NCI-H146 treated with DMSO at 0.1 percent for 48 hours (cell line): Measurements from ENCODE around the gene ACSF3.
A peak's percentile ranks its signal among the peaks of the same experiment; 100 is the strongest.
"Not testable (repeated sequence)": the region's sequence is repeated elsewhere in the genome, so short reads cannot be mapped to it uniquely, and the experiment has no call there.

ENCODE experiments used
- DNase-seq: peaks from one replicate; lab custom pipeline; 2025; ENCODE audit not compliant: unreplicated experiment; lab: John Stamatoyannopoulos, UW

Gene ACSF3

DNA sequence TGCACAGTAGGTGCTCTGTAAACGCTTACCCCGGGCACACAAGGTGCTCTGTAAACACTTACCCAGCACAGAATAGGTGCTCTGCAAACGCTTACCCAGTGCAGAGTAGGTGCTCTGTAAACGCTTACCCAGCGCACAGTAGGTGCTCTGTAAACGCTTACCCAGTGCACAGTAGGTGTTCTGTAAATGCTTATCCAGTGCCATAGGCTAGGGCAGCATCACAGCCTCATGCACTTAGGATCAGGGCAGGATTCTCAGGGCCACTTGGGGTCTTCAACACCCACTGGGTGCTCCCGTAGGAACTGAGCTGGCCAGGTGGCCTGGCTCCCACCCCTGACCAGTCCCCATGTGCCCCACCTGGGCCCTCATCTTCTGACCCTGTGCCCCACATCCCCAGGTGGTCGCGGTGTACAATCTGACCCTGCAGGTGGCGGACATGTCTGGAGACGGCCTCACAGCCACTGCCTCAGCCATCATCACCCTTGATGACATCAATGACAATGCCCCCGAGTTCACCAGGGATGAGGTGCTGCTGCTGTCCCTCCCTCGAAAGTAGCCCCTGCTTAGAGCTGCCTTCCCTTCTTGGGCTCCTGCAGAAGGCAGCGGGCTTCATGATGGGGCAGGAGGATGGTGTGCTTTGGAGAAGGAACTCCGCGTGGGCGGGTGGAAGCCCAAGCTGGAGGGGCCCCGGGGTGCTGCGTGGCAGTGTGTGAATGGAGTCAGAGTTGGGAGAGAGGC, 93.5 kb downstream of the ACSF3 start:
- DNase-seq: no peak

DNA sequence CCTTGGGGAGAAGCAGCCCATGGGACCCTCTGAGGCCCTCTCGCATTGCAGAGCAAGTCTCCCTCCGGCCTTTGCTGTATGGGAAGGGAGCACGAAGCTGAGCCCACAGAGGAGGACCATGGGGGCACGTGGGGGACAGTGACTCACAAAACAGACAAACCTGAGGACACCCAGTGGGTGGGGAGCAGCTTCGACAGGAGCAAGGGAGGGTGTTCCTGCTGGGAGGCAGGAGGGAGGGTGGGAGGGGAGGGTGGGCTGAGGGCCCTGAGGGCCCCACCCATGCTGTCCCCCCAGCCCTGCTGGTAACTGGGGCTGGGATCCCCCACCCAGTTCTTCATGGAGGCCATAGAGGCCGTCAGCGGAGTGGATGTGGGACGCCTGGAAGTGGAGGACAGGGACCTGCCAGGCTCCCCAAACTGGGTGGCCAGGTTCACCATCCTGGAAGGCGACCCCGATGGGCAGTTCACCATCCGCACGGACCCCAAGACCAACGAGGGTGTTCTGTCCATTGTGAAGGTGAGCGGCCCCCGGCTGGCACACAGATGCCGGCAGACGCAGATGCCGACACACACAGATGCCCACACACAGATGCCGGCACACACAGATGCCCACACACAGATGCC, 94.2 kb downstream of the ACSF3 start:
- DNase-seq: no peak

DNA sequence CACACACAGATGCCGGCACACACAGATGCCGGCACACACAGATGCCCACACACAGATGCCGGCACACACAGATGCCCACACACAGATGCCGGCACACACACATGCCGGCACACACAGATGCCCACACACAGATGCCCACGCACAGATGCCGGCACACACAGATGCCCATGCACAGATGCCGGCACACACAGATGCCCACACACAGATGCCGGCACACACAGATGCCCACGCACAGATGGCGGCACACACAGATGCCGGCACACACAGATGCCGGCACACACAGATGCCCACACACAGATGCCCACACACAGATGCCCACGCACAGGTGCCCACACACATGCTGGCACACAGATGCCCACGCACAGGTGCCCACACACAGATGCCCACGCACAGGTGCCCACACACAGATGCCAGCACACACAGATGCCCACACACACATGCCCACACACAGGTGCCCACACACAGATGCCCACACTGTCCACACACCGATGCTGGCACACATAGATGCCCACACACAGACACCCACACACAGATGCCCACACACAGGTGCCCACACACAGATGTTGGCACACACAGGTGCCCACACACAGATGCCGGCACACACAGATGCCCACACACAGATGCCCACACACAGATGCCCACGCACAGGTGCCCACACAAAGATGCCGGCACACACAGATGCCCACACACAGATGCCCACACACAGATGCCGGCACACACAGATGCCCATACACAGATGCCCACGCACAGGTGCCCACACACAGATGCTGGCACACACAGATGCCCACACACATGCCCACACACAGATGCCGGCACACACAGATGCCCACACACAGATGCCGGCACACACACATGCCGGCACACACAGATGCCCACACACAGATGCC, 95.1 kb downstream of the ACSF3 start:
- not testable (repeated sequence) for DNase-seq

DNA sequence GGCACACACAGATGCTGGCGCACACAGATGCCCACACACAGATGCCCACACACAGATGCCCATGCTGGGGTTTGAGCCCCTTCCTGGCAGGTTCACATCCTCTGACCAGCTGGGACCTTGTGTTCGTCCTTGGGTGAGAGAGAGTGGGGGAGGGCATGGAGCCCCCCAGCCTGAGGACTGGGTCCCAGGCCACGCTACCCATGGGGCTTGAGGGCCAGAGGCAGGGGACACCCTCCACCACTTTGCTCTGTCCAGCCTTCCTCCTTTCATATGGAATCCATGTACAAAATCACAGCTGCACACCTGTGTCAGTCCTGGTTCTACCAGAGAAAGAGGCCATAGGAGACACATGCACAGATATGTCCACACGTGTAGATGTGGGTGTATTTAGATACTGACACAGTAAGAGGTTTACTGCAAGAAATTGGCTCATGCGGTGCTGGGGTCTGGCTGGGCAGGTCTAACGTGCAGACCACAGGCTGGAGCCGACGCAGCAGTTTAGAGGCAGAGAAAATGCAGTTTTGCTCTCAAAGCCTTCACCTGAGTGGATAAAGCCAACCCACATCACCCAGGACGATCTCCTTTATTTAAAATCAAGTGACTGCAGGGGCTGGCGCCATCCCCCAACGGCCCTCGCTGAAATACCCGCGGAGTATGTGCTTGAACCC, 95.8 kb downstream of the ACSF3 start:
- DNase-seq: no peak

DNA sequence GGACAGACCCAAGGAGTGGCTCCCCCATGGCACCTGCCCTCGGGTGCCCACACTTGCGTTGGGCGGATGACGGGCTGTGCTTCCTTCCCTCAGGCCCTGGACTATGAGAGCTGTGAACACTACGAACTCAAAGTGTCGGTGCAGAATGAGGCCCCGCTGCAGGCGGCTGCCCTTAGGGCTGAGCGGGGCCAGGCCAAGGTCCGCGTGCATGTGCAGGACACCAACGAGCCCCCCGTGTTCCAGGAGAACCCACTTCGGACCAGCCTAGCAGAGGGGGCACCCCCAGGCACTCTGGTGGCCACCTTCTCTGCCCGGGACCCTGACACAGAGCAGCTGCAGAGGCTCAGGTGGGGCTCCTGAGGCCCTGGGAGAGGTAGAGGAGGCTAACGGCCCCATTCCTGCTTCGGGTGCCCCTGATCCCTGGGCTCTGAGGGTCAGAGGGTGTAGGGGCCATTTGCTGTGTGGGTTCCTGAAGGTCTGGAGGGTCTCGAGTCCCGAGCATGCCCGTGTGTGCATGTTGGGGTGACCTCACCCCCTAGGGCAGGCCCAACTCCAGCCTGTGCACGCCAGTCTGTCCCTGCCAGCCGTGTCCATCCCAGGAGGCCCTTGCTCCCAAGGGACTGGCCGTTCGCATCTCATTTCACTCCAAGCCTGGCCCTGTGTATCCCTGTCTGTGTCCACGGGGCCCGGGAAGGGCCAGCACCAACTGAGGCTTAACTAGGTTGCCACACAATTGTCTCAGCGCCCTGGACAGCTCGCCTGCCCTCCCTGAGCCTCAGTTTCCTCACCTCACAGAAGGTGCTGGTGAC, 96.7 kb downstream of the ACSF3 start:
- DNase-seq: no peak

DNA sequence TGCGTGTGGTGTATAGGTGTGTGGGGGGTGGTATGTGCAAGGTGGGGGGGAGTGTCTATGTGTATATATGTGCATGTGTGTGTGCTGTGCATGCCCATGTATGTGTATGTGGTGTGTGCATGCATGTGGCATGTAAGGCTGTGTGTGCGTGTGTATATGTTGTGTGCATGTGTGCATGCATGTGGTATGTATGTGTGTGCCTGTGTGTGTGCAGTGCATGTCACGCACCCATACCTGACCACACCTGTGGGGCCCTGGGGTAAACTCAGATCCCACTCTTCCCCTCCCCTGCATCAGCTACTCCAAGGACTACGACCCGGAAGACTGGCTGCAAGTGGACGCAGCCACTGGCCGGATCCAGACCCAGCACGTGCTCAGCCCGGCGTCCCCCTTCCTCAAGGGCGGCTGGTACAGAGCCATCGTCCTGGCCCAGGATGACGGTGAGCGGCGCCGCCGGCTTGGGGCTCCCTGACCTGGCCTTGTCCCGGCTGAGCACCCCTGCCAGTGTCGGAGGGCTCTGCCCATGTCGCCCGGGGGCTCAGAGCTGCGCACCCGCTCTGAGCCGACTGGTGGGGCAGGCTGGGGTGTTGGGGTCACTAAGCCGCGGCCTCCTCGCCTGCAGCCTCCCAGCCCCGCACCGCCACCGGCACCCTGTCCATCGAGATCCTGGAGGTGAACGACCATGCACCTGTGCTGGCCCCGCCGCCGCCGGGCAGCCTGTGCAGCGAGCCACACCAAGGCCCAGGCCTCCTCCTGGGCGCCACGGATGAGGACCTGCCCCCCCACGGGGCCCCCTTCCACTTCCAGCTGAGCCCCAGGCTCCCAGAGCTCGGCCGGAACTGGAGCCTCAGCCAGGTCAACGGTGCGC, 97.6 kb downstream of the ACSF3 start:
- DNase-seq: no peak

DNA sequence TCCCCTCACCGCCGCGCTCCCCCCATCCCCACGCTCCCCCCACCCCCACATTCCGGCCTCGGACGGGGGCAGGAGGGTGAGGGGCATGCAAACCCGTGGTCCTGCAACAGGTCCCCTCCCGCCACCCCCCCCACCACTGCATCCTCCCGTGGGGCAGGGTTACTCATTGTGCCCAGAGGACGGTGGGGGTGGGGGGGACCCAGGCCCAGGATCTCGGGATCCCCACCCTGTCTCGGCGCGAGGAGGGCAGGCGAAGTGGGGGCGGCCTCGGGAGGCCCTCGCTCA, 98.2 kb downstream of the ACSF3 start:
- no peak for DNase-seq

DNA sequence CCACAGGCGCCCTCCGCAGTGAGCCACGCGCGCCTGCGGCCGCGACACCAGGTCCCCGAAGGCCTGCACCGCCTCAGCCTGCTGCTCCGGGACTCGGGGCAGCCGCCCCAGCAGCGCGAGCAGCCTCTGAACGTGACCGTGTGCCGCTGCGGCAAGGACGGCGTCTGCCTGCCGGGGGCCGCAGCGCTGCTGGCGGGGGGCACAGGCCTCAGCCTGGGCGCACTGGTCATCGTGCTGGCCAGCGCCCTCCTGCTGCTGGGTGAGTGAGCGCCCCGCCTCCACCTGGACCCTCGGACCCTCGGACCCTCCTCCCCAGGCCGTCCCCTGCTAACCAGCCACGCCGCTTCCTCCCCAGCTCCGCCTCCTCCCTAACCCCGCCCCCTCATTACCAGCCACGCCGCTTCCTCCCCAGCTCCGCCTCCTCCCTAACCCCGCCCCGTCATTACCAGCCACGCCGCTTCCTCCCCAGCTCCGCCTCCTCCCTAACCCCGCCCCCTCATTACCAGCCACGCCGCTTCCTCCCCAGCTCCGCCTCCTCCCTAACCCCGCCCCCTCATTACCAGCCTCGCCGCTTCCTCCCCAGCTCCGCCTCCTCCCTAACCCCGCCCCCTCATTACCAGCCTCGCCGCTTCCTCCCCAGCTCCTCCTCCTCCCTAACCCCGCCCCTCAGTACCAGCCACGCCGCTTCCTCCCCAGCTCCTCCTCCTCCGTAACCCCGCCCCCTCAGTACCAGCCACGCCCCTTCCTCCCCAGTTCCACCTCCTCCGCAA, 98.7 kb downstream of the ACSF3 start:
- DNase-seq: not testable (repeated sequence)

DNA sequence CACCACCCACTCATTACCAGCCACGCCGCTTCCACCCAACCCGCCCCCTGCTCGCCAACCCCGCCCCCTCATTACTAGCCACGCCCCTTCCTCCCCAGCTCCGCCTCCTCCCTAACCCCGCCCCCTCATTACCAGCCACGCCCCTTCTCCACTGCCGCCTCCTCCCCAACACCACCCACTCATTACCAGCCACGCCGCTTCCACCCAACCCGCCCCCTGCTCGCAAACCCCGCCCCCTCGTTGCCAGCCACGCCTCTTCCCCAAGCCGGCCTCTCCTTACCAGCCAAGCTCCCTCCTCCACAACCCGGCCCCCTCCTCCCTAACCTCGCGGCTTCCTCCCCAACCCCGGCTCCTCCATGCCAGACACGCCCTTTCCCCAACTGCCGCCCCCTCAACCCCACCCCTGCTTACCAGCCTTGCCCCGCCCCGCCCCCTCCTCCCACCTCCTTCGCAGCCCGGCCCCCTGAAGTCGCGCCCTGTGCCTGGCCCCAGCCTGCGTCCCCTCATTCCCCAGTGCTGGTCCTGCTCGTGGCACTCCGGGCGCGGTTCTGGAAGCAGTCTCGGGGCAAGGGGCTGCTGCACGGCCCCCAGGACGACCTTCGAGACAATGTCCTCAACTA, 99.4 kb downstream of the ACSF3 start:
- no peak for DNase-seq

DNA sequence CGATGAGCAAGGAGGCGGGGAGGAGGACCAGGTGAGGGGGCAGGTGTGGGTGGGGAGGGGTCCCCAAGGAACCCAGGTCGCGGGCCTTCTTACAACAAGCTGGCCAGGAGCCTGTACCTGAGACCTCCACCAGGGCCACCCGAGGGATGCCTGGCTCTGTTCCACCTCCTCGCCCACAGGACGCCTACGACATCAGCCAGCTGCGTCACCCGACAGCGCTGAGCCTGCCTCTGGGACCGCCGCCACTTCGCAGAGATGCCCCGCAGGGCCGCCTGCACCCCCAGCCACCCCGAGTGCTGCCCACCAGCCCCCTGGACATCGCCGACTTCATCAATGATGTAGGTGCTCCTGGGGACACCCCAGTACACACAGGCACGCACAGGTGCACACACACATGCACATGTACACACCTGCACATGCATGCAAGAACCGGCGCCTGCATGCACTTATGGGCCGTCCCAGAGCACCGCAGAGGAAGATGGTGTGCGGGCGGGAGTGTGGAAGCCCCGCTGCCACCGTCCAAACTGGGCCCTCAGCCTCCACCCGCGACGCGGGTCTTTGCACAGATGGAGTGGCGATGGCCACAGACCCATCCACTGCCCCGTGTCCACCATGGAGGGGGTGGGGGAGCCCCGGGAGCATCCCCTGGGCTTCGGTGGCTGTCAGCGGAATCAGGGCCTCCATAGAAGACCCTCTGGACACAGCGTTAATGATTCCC, 100.1 kb downstream of the ACSF3 start:
- DNase-seq: no peak

DNA sequence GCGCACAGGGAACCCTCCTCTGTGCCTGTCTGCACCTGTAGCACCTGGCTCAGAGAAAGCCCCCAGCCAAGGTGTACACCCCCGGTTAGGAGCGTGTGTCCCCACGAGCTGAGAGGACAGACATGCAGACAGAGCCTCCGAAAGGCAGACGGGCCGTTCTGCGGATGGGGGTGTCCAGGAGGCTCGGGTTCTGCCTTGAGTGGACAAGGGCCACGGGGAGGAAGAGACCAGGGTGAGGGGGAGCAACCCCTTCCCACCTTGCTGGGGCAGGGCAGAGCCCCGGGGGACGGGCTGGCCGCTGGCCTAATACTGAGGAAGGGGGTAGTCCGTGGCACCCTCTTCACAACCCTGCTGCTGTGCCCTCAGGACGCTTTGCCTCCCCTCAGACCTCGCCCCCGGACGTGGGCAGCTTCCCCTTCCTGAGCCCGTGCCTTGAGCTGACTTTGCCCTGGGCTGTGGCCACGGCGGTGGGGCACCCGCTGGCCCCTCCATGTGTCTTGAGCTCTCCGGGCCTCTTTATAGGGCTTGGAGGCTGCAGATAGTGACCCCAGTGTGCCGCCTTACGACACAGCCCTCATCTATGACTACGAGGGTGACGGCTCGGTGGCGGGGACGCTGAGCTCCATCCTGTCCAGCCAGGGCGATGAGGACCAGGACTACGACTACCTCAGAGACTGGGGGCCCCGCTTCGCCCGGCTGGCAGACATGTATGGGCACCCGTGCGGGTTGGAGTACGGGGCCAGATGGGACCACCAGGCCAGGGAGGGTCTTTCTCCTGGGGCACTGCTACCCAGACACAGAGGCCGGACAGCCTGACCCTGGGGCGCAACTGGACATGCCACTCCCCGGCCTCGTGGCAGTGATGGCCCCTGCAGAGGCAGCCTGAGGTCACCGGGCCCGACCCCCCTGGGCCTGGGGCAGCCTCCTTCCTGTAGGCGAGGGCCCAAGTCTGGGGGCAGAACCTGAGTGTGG, 101.0 kb downstream of the ACSF3 start:
- no peak for DNase-seq

DNA sequence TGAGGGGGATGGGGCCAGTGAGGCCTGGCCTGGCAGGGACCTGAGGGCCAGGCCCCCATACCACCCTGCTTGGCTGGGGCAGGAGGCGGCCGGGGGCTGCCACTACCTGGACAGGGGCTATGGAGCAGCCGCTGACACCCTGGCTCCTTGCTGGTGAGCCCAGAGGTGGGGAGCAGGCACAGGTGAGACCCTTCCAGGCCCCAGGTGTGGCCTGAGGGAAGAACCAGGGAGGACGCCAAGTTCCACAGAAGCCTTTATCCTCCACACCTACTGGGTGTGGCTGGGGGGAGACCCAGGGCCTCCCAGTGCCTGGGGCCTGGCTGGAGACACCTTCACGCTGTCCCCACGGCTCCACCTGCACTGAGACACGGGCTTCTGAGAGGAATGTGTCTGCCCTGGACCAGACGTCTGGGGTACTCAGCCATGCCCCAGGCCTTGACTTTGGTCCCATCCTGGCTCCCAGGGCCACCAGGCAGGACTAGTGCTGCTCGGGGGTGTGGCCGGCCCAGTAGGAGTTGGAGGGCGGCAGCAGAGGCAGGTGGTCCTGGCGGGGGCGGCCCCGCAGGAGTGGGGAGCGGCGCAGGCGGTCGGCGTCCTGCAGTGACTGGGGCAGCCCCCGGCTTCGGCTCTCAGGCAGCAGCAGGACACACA, 102.0 kb downstream of the ACSF3 start:
- DNase-seq: no peak

DNA sequence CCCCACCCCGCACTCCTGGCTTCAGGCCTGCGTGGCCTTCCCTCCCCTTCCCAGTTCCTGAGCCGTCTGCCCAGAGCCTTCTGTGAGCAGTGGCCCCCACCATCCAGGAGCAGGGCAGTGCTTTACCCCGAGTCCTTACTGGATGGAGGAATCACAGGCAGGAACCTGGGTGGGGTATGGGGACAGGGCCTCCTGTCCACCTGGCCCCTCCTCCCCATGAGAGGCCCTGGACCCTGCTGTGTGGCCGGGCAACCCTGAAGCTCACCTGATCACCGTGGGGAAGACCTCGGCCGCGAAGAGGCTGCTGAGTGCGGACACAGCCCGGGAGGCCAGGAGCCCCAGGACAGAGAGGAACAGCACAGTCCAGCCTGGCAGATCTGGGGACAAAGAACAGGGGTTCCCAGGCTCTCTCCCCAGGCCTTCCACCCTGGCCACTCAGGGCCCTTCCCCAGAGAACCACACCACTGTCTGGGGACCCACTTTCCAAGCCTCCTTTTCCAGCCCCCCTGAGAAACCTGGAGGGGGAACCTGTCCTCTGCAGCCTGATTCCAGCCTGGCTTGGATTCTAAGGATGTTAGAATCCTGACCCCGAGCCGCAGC, 103.5 kb downstream of the ACSF3 start:
- no peak for DNase-seq

DNA sequence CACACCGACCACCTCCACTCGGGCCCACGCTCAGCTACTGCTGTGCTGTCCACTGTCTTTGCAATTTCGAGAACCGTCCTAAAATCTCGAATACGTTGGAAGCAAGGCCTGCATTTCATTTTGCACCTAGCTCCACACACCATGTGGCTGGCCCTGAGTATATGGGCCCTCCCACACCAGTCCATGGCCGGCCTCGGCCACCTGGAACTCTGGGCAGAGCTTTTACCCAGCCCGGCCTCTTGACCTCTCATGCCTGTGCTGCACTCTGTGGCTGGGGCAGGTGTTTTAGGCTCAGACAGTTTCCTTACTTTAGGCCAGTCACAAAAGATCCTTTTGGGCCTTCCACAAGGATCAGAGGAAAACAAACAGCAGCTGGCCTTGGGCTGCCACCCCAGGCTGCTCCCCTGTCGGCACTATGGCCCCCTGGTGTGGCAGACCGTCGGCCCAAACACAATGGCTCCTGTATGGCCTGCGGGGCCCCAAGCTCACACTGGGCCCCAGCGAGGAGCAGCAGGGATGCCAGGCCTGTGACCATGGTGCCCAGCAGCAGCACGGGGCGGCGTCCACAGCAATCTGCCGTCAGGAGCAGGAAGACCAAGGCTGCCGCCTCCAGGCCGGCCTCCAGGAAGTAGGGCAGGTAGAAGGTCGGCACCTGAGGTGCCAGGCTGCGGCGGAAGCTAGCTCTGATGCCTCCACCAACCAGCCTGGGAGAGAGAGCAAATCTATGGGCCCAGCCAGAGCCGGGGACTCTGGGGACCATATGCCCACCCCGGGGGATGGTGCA, 104.2 kb downstream of the ACSF3 start:
- peak; percentile 24 for DNase-seq
